Omental fat pad (tissue), 4 donors: ENCODE data around the gene PADI2. TPM values are rescaled to one million over a fixed set of nuclear protein-coding genes. Genes with fewer than 3 reads are reported as not detected.

Source experiments
- ATAC-seq: fragments of 150-250 bp; one replicate; pipeline ENCODE4 v1.9.1; 2016; ENCODE audit warnings: mild to moderate bottlenecking, moderate library complexity; ENCODE audit not compliant: low FRiP score
- DNase-seq: peaks from one replicate; pipeline ENCODE4 v3.0.0-alpha.2; 2019; ENCODE audit warnings: low spot score
- total RNA-seq, 4 donors: library from RNA; depleted of rRNA; stranded (reverse); fragments of >200 nt; gene quantifications; one replicate each; pipeline ENCODE4 v1.1.0, GENCODE V29; 2016
- TF ChIP-seq, protein P1 (sequence below), 3 donors: fragments of 450-650 bp; IDR thresholded peaks; one replicate each; pipeline ENCODE4 v1.5.1; 2016 to 2017; ENCODE audit warnings: antibody characterized with exemption in 3 of 3, mild to moderate bottlenecking in 3 of 3, moderate library complexity in 2 of 3

The PADI2 gene
- total RNA-seq, 4 donors from 2014 or later = 0.37 to 19.9 (median 1.6) TPM

DNA sequence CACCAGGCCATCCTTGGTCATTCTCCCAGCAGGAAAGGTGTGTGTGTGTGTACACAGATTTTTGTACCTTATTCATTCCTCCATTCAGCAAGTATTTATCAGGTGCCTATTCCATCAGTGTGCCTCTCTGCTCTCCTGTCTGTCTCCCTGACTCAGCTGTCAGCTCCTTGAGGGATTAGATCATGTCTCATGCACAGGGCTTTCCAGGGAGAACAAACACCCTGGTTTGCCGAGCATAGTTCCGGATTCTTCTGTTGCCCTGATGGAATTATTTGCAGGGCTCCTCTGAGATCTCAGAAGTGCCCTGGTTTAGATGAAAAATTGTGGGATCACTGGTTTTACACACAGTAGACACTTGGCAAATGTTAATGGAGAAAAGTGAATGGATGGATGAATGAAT lies 57.4 kb downstream of the PADI2 start:
- ATAC-seq (no peak), DNase-seq (no peak)
- TF ChIP-seq, protein P1, sequence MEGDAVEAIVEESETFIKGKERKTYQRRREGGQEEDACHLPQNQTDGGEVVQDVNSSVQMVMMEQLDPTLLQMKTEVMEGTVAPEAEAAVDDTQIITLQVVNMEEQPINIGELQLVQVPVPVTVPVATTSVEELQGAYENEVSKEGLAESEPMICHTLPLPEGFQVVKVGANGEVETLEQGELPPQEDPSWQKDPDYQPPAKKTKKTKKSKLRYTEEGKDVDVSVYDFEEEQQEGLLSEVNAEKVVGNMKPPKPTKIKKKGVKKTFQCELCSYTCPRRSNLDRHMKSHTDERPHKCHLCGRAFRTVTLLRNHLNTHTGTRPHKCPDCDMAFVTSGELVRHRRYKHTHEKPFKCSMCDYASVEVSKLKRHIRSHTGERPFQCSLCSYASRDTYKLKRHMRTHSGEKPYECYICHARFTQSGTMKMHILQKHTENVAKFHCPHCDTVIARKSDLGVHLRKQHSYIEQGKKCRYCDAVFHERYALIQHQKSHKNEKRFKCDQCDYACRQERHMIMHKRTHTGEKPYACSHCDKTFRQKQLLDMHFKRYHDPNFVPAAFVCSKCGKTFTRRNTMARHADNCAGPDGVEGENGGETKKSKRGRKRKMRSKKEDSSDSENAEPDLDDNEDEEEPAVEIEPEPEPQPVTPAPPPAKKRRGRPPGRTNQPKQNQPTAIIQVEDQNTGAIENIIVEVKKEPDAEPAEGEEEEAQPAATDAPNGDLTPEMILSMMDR (IDR thresholded peaks at IDR 0.05) = no peak

DNA sequence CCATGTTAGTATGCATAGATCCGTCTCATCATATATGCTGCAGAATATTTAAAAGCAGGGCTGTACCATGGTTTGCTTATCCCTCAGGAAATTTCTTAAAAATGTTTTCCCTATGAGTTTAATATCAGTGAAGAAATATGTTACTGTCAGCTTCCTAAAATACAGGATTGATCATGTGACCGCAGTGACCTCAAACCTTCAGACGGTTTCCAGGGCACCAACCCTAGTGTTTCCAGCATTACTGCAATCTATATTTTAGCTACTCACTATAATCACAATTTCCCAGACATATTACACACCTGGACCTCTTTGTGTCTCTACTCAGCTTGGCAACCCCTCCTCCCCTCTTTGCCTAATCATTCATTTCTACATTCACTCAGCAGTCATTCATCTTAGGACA lies 57.8 kb downstream of the PADI2 start:
- ATAC-seq = no peak
- TF ChIP-seq, protein P1 (IDR thresholded peaks at IDR 0.05) = no peak
- DNase-seq = no peak

DNA sequence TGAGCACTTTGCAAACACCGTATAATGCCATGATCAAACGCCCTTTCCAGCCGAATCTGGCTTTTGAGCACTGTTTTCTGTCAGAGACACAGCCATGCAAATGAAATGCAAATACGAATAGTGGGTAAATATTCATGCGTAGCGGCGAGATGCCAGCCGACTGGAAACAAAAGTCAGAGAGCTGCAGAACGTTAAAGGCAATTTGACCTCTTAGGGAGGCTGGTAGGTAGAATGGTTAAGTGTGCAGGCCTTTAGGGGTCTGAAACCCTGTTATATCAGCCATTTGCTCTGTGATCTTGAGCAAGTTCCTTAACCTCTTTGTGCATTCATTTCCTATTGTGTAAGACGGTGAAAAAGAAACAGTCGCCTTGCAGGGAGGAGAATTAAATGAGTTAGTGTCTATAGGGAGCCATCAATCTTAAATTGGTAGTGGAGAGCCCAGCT lies 58.9 kb downstream of the PADI2 start:
- TF ChIP-seq, protein P1 (IDR thresholded peaks at IDR 0.05) = no peak
- DNase-seq (no peak), ATAC-seq (no peak)

DNA sequence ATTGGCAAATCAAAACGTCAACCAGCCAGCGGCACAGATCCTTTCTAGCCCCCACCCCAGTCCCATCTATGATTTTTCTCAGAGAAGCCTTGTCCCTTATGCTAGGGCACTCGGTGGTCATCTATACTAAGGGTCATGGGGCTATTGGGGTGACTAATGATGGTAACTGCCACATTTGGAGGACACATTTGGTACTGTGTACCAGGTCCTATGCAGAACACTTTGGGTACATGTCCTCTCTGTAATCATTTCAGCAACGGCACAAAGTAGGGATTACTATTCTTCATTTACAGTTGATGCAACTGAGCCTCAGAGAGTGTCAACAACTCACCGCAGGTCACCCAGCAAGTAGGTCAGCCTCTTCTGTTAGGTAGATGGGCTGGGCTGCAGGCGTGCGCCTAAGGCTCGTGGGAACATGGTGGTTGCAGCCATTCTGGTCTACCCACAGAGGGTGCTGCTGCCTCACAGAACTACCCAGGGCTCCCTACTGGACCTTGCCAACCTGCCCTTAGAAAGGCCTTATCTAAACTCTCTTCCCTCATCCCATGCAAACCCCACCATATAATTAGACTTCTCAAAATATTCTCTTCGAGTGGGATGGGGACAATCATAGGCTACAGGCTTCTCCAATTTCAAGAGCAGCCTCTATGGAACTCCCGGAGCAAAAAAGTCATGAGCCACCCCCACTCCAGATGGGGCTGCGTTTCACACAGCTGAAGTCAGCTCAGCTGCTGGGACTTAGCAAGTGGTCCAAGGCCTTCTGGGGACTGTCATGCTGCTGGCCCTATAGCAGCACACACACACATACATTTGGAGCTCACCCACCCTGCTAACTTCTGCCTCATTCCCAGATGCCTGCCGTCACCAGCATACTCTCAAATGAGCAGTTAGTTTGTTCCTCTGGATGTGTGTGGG lies 59.6 kb downstream of the PADI2 start:
- TF ChIP-seq, protein P1 (IDR thresholded peaks at IDR 0.05) = no peak
- peak; percentile 42 for ATAC-seq
- DNase-seq = no peak

DNA sequence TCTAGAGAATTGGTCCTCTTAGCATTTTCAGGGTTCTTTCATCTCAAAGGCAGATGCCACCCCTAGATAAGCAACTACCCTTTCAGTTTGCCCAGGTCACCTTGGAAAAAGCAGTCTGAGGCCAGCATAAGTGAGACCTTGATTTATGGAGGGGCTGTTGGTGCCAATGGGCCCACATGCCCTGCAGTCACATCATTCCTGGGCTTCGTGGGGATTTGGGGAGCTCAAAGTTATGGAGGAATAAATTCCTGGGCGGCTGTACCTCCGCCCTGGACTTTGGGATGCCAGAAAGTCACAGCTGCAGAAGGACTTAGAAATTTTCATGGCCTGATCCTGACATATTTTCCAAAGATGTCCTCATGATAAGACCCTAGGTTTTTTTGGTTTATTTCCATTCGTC lies 62.7 kb downstream of the PADI2 start:
- ATAC-seq (no peak), DNase-seq (no peak)

DNA sequence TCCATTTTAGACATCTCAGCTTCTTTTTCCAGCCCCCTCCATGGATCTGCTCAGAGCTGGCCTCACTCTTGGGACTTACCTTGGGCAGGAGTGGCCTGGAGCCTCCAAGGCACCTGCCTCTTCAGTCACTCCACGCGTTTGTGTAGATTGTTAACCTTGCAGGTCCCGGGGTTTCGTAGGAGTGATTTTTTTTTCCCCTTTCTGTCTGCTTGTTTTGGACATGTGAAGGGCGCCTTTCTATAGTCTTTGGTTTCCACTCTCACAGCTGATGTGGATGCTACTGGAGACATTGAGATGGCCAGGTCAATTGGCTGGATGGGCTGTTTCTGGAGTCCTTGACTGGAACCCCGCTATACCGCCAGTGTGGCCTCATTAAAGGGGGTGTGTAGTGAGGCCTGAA lies 63.5 kb downstream of the PADI2 start:
- DNase-seq (no peak), ATAC-seq (no peak)
- TF ChIP-seq, protein P1 (IDR thresholded peaks at IDR 0.05) = no peak

More for the DNA sequence above, 62.7 kb downstream of the PADI2 start:
- TF ChIP-seq, protein P1 (IDR thresholded peaks at IDR 0.05) = no peak
